IPS-18a (cell line): ENCODE measurements around the gene SUMO4.
"Not testable (repeated sequence)": the region's sequence is repeated elsewhere in the genome, so short reads cannot be mapped to it uniquely, and the experiment has no call there.

Source experiments
- H3K27ac ChIP-seq: one replicate; pipeline ENCODE4 v1.5.1; 2013; ENCODE audit warnings: low read length
- H3K27me3 ChIP-seq: one replicate; pipeline ENCODE4 v1.6.1; 2013; ENCODE audit warnings: mild to moderate bottlenecking, low read length; ENCODE audit not compliant: control insufficient read depth, insufficient read depth
- H3K36me3 ChIP-seq: one replicate; pipeline ENCODE4 v1.6.1; 2013; ENCODE audit warnings: low read depth, low read length; ENCODE audit not compliant: control insufficient read depth
- H3K4me1 ChIP-seq: one replicate; pipeline ENCODE4 v1.6.1; 2013; ENCODE audit warnings: low read depth, low read length; ENCODE audit not compliant: control insufficient read depth
- H3K4me3 ChIP-seq: one replicate; pipeline ENCODE4 v1.5.1; 2013; ENCODE audit warnings: low read length
- H3K9ac ChIP-seq: one replicate; pipeline ENCODE4 v1.6.1; 2013; ENCODE audit warnings: mild to moderate bottlenecking, low read length, moderate library complexity
- H3K9me3 ChIP-seq: one replicate; pipeline ENCODE4 v1.6.1; 2013; ENCODE audit warnings: low read depth, low read length; ENCODE audit not compliant: control insufficient read depth

The SUMO4 gene

GRCh38 chr6:149435919-149436586, 36.0 kb downstream of the SUMO4 start:
- no peaks in the 10 kb centered on the region for H3K36me3 ChIP-seq
- H3K9ac ChIP-seq, result no peak overlapping the region
- H3K27me3 ChIP-seq, result no peaks in the 10 kb centered on the region
- no peaks in the 10 kb centered on the region for H3K4me1 ChIP-seq
- no peak overlapping the region for H3K27ac ChIP-seq
- no peak overlapping the region for H3K4me3 ChIP-seq
- no peaks in the 10 kb centered on the region for H3K9me3 ChIP-seq

GRCh38 chr6:149436647-149437046, 36.6 kb downstream of the SUMO4 start:
- Histone ChIP-seq H3K27ac (no peak overlapping the region), H3K9me3 (no peaks in the 10 kb centered on the region), H3K4me1 (no peaks in the 10 kb centered on the region), H3K4me3 (no peak overlapping the region), H3K27me3 (no peaks in the 10 kb centered on the region), H3K36me3 (no peaks in the 10 kb centered on the region), H3K9ac (no peak overlapping the region)

GRCh38 chr6:149437212-149437611, 37.1 kb downstream of the SUMO4 start:
- no peaks in the 10 kb centered on the region for H3K9me3 ChIP-seq
- H3K27me3 ChIP-seq, result no peaks in the 10 kb centered on the region
- H3K4me3 ChIP-seq, result no peak overlapping the region
- H3K4me1 ChIP-seq, result no peaks in the 10 kb centered on the region
- no peaks in the 10 kb centered on the region for H3K36me3 ChIP-seq
- no peak overlapping the region for H3K9ac ChIP-seq
- no peak overlapping the region for H3K27ac ChIP-seq

GRCh38 chr6:149438855-149439254, 38.8 kb downstream of the SUMO4 start:
- Histone ChIP-seq H3K9ac (no peak overlapping the region), H3K27ac (no peak overlapping the region), H3K4me1 (no peaks in the 10 kb centered on the region), H3K4me3 (no peak overlapping the region), H3K27me3 (no peaks in the 10 kb centered on the region), H3K36me3 (no peaks in the 10 kb centered on the region), H3K9me3 (no peaks in the 10 kb centered on the region)

GRCh38 chr6:149439626-149440025, 39.6 kb downstream of the SUMO4 start:
- H3K27ac ChIP-seq, result no peak overlapping the region
- no peaks in the 10 kb centered on the region for H3K9me3 ChIP-seq
- no peak overlapping the region for H3K4me3 ChIP-seq
- no peaks in the 10 kb centered on the region for H3K27me3 ChIP-seq
- no peak overlapping the region for H3K9ac ChIP-seq
- no peaks in the 10 kb centered on the region for H3K36me3 ChIP-seq
- no peaks in the 10 kb centered on the region for H3K4me1 ChIP-seq

- no peaks in the 10 kb centered on the region for H3K4me1 ChIP-seq
- H3K4me3 ChIP-seq, result no peak overlapping the region
- no peaks in the 10 kb centered on the region for H3K36me3 ChIP-seq
- H3K9ac ChIP-seq, result no peak overlapping the region
- H3K27me3 ChIP-seq, result no peaks in the 10 kb centered on the region
- no peaks in the 10 kb centered on the region for H3K9me3 ChIP-seq
- no peak overlapping the region for H3K27ac ChIP-seq
These were observed 40.9 kb downstream of the SUMO4 start for GRCh38 chr6:149440735-149441671.

GRCh38 chr6:149441740-149442139, 41.7 kb downstream of the SUMO4 start:
- Histone ChIP-seq H3K36me3 (no peaks in the 10 kb centered on the region), H3K4me3 (no peak overlapping the region), H3K27ac (no peak overlapping the region), H3K4me1 (no peaks in the 10 kb centered on the region), H3K27me3 (no peaks in the 10 kb centered on the region), H3K9me3 (no peaks in the 10 kb centered on the region), H3K9ac (no peak overlapping the region)

GRCh38 chr6:149443411-149444181, 43.5 kb downstream of the SUMO4 start:
- Histone ChIP-seq H3K27me3 (no peaks in the 10 kb centered on the region), H3K36me3 (no peaks in the 10 kb centered on the region), H3K9me3 (no peaks in the 10 kb centered on the region), H3K4me3 (no peak overlapping the region), H3K9ac (no peak overlapping the region), H3K27ac (no peak overlapping the region), H3K4me1 (no peaks in the 10 kb centered on the region)

GRCh38 chr6:149444360-149445094, 44.5 kb downstream of the SUMO4 start:
- not testable (repeated sequence) for H3K9me3 ChIP-seq, H3K9ac ChIP-seq, H3K4me3 ChIP-seq, H3K4me1 ChIP-seq, H3K27ac ChIP-seq, H3K27me3 ChIP-seq, H3K36me3 ChIP-seq

GRCh38 chr6:149445095-149445466, 45.0 kb downstream of the SUMO4 start:
- H3K9ac ChIP-seq, result no peak overlapping the region
- no peaks in the 10 kb centered on the region for H3K9me3 ChIP-seq
- H3K4me1 ChIP-seq, result no peaks in the 10 kb centered on the region
- no peak overlapping the region for H3K4me3 ChIP-seq
- H3K27me3 ChIP-seq, result peaks cover 8% of the 10 kb centered on the region
- H3K36me3 ChIP-seq, result no peaks in the 10 kb centered on the region
- H3K27ac ChIP-seq, result no peak overlapping the region

- H3K9me3 ChIP-seq, result no peaks in the 10 kb centered on the region
- H3K4me1 ChIP-seq, result no peaks in the 10 kb centered on the region
- peaks cover 13% of the 10 kb centered on the region for H3K27me3 ChIP-seq
- no peak overlapping the region for H3K4me3 ChIP-seq
- no peak overlapping the region for H3K27ac ChIP-seq
- H3K36me3 ChIP-seq, result no peaks in the 10 kb centered on the region
- no peak overlapping the region for H3K9ac ChIP-seq
These were observed 45.5 kb downstream of the SUMO4 start for GRCh38 chr6:149445573-149445972.
